Measurements from ENCODE around the gene TRMT44.

Gene TRMT44

GRCh38 chr4:8438743-8439142 lies 1.8 kb upstream of the TRMT44 start:
- DNase-seq, result no peak

DNA sequence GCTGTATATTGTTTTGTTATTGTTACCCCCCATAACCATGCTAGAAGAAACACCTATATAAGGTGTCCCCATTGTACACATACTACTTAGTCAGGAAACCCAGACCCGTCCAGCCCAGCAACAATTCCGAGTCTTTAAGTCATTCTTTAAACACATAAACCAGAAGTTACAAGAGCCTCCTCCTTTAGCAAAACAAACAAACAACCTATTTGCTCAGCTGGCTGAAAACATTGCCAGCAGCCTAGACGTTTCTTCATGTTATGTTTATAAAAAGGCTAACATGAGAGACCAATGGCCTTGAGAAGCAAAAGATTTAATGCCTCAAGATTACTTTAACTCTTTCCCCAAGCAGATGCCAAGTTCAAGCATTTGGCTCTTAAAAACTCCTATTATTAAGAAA lies 1.4 kb upstream of the TRMT44 start:
- no peak for DNase-seq

DNA sequence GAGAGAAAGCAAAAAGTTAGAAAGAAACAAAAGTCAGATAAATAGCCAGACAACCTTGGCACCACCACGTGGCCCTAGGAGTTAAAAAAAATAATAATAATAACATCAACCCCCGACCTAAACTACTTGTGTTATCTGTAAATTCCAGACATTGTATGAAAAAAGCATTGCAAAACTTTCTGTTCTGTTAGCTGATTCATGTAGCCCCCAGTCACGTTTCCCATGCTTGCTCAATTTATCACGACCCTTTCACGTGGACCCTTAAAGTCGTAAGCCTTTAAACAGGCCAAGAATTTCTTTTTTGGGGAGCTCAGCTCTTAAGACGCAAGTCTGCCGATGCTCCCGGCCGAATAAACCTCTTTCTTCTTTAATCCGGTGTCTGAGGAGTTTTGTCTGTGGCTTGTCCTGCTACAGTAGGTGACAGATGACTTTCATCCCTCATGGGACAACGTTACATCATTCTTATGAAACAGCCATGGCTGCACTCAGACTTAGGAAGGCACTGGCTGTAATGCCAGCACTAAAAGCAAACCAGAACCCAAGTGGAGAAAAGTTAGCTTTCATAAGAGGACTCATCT lies 574 bp upstream of the TRMT44 start:
- no peak for DNase-seq

GRCh38 chr4:8441499-8442091 lies 1.0 kb downstream of the TRMT44 start:
- DNase-seq, result no peak

DNA sequence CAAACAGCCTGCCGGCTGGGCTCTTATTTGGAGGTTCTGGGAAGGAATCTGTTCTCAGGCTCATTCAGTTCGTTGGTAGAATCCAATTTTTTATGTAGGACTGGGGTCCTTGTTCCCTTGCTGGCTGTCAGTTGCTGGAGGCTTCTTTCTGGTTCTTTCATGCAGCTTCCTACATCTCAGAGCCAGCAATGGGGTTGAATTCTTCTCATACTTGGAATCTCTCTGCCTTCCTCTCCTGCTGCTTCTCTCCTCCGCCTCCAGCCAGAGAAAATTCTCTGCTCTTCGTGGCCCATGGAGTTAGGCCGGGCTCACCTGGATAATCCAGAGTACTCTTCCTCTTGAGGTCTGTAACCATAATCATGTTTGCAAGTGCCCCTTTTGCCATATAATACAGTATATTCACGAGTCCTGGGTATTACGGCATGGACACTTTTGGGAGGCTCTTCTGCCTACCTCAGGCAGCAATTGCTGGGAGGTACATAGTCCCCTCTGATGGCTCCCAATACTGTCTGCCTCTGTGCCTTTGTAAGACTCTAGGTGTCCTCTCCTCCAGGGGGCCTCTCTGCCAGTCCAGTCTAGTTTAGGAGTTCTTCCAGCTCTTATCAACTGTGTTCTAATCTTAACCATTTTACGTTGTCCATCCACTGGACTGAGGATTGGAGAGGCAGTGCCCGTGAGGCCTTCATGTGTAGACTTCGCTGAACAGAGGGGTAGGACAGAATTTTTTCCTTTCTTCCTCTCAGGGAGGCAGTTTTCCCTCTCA lies 2.2 kb downstream of the TRMT44 start:
- no peak for DNase-seq

DNA sequence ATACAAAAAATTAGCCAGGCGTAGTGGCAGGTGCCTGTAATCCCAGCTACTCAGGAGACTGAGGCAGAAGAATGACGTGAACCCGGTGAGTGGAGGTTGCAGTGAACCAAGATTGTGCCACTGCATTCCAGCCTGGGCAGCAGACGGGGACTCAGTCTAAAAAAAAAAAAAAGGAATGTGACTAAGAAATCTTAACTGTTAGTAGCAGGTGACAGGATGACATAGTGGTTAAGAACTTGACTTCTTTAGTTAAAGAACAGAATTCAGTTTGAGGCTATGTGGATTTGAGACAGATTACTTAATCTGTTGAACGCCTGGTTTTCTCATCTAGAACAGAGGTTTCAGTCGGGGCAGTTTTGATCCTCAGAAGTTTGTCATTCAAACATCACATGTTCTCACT lies 3.2 kb downstream of the TRMT44 start:
- no peak for DNase-seq

GRCh38 chr4:8446122-8446521 lies 5.5 kb downstream of the TRMT44 start:
- no peak for DNase-seq

DNA sequence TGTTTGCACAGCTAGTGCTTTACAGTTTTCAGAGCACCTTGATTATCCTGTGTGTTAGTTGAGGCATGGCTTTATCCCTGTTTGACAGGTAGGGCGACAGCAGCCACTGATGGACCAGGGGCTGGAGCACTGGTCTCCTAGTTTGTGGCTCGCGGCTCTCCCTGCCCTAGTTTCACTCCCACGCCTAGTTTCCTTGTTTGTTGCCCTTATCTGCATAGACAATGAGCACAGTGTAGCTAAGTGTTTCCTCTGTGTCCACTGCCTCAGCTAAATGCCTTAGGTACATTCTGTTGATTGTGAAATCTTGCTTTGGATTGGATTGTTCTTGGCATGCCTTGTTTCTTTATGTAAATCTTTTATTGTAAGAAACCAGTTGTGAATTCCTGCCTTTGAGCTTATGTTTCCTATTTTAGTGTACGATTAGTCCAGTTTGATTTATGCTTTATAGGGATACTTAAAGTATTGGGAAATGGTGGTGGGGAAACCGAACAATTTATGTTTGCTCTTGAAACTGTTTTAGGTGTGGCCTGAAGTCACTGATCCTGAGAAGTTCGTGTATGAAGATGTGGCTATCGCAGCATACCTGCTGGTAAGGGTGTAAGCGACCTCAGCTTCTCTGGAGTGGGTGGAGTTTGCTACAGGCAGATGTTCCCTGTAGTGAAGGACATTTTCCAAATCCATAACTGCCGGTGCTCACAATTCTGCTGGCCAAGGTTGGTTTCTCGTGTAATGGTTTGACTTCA lies 11.0 kb downstream of the TRMT44 start:
- DNase-seq, result no peak

- no peak for DNase-seq
Observed at GRCh38 chr4:8453957-8454356, 13.4 kb downstream of the TRMT44 start.

DNA sequence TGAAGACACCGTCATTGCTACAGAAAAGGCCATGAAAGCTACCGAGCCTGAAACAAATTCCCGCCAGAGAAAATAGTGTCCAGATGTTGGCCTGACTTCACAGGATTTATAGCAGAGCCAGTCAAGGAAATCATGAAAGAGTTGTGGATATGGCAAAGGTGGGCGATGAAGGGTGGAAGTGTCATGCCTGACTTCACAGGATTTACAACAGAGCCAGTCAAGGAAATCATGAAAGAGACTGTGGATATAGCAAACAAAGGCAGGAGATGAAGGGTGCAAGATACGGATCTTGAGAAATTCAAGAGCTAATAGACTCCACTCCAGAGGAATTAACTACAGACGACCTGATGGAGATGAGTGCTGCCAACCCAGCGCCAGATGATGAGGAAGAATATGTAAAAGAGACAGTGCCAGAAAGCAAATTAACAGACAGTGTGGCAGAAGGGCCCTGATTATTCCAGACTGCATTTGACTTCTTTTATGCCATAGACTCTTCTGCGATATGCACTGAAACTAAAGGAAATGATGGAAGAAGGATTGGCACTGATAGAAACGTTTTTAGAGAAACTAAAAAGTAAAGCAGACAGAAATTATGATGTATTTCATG lies 17.2 kb downstream of the TRMT44 start:
- no peak for DNase-seq

DNA sequence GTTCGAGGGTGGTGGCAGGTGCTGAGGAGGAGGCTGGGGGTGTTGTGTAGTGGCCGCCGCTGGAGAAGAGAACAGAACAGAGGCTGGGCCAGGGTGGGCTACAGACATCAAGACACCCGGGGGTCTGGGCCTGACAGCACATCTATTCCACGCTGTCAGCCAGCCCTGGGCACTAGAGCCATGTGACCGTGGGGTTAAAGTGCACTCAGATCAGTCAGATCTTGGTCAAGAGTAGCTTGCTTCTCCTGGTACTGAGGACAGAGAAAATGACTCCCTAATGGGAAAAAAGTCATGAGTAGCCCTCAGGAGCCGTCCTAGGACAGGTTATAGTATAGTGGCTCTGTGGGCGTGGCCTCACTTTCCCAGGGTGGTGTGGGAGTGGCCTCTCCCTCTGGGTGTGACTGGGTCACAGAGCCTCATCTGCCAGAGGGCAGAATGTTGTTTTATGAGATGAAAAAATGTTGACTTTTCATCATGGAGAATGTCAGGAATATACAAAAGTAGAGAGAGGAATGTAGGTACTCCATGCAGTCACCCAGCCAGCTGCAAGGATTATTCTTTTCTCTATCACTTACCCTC lies 19.4 kb downstream of the TRMT44 start:
- no peak for DNase-seq

- no peak for DNase-seq
Observed at GRCh38 chr4:8461086-8461485, 20.5 kb downstream of the TRMT44 start.

DNA sequence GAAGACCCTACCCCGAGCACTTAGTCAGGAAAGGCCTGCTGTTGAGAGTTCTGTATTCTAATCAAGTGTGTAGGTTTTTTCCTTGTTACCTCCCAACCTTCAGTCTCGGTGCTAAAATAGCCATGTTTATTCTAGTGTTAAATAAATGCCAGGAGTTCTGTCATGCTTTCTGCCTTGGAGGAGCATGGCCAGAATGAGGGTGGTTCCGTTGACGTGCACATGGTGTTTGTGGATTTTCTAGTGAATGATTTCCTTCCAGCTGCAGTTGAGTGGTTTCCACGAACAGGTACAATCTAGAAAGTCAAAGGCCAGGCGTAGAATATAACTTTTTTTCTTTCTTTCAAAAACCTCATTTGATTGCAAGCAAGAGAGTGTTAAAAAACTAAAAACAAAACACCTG lies 21.0 kb downstream of the TRMT44 start:
- no peak for DNase-seq

DNA sequence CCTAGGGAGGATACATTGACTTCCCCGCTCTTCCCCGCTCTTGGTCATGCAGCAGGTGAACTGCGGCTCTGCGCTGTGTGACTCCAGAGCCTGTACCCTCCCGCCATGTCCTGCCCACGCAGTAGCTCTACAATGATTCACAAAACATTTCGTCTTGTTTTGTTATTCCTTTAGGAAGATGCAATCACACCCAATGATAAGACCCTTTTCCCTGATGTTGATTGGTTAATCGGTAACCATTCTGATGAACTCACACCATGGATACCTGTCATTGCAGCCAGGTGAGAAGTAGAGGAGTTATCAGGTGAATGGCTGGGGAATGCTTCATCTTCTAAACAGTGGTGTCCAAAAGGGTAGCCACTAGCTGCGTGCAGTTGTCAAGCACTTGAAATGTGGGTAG lies 23.2 kb downstream of the TRMT44 start:
- no peak for DNase-seq

- DNase-seq, result no peak
Observed at GRCh38 chr4:8464381-8464780, 23.8 kb downstream of the TRMT44 start.

GRCh38 chr4:8465615-8466611 lies 25.3 kb downstream of the TRMT44 start:
- DNase-seq, result no peak

DNA sequence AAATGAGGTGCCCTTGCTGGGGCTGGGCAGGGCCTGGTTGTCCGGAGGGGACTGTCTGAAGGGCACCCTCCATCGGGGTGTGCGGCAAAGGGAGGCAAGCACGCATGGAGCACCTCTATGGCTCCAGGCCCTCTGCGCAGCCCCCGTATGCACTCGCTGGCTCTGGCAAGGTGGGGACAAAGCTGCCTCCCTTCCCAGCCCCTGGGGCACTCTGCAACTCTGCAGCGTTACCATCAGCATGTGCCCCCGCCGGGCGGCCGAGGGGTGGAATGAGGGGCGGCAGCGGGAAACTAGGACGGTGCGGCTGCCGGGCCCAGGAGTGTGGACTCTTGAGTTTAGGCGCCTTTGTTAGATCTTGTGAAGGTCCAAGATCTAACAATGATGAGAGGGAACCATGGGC lies 26.4 kb downstream of the TRMT44 start:
- DNase-seq, result no peak

DNA sequence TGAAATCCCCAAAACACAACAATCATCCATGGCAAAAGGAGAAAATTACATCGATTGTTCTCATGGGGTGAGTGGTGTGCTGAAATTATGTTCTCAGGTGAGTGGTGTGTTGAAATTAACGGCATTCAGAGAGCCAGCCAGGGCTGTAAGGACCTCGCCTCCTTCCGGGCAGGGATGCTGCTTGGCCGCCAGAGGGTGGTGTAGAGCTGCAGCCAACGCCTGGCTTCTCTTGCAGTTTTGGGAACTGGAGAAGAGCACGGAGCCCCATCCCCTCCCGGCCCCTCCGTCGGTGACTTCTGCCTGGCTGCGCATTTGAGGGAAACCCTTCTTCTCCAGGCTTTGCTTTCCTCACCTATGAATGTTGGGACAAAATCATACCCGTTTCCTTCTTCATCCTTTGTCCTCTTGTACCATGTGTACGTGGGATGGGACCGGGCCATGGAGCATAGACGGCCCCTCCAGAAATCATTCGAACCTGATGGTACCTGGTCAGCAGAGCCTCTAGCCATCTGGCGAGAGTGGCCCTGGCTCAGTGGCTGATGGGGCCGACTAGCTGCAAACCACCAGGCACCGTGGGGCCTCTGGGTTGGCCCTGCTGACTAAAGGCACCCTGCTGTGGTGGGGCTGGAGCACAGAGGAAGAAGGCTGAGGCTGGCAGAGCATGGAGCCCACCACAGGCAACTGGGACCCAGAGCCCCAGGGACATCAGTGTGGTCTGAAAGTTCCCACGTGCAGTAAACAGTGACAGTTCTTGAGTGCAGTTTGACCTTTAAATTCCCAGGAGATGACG lies 28.4 kb downstream of the TRMT44 start:
- peak; percentile 6 for DNase-seq

GRCh38 chr4:8469550-8469949 lies 29.0 kb downstream of the TRMT44 start:
- DNase-seq, result no peak

DNA sequence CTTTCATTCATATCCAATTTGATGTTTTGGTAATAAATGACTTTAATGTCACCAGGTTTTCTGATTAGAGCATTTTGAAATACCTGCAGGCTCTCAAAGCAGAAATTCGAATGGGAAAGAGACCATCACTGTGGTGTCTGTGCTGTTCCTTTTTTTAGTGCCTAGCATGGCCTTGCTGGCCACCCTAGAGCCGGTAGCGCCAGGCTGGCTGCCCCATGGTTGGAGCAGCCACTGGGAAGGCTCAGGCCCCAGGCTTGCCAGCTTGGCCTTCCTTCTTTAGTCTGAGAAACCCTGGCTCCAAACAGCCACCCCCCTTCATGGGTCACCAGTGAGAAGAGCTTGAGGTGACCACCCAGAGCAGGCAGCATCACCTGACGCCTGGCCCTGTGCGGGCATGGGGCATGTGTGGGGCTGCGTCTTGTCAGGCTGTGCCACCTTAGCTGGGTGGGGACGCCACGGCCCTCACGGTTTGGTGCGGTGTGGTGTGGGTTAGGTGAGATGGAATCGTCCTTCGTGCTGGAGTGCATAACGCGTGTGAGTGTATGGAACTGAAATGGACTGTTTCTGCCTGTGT lies 30.0 kb downstream of the TRMT44 start:
- no peak for DNase-seq
